Right ventricle myocardium inferior (tissue), 1 donor: ENCODE data around the gene RNASE4. TPM values are rescaled to one million over a fixed set of nuclear protein-coding genes. Genes with fewer than 3 reads are reported as not detected.
"Not testable (repeated sequence)": the region's sequence is repeated elsewhere in the genome, so short reads cannot be mapped to it uniquely, and the experiment has no call there.

Source experiments
- ATAC-seq: fragments of 200-7000 bp; cut with Tn5 transposase; one replicate; pipeline ENCODE4 v1.9.1; 2020; ENCODE audit warnings: mild to moderate bottlenecking, moderate library complexity
- DNase-seq: peaks from one replicate; pipeline ENCODE4 v3.0.0; 2021; ENCODE audit errors: missing footprints
- intact Hi-C: fragments of 100-400 bp; cut with DNase I; formaldehyde crosslinking; loops from one replicate; pipeline ENCODE4 v1.11.0; 2022
- total RNA-seq: library from RNA; stranded (reverse); fragmentation: NEBNext Ultra II Directional; extraction: Animal tissue kit (Norgen Biotek cat#: 25700); gene quantifications from one replicate; pipeline ENCODE4 v1.2.1, GENCODE V29; 2021
- donor health status: DM: no; HTN: yes; CAD: no; lungs with severe emphysema.

The RNASE4 gene
- total RNA-seq, 1 donor from 2014 or later: 11.9 TPM

DNA sequence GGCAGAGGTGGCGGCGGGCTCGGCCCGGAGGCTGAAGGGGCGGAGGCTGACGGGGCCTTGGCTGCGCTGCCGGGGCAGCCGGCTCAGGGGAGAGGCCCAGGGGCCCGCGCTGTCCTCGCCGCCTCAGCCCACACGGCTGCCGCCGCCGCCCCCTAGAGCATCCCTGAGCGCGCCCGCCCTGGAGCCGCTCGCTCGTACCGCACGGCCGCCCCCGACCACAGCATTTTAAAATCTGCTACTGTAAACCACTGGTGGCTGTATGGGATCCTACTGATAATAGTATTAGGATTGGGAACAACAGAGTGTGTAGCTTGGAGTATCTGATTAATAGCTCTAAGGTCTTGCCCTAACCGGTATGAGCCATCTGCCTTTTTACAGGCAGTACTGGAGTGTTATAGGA is 39.1 kb downstream of the RNASE4 start:
- no peak for ATAC-seq
- intact Hi-C loops: no loop called here
- DNase-seq: no peak

DNA sequence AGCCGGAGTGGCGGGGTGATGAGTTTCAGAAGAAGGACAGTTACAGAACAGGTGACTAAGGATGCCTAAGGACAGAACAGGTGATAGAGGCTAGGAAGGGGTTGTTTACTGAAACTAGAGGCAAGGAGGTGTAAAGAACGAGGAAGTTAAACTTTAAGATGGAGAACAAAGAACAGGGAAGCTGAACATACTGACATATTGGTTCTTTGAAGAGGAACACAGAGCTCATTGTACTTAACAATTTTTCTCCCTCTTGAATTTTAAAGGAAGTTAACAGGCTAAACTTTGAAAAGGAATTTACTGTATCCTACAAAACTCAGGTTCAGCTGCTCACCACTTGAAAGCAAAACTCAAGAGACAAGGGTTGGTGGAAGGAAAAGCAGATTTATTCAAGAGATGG is 41.8 kb downstream of the RNASE4 start:
- intact Hi-C loops, DNase-seq, ATAC-seq: not testable (repeated sequence)

DNA sequence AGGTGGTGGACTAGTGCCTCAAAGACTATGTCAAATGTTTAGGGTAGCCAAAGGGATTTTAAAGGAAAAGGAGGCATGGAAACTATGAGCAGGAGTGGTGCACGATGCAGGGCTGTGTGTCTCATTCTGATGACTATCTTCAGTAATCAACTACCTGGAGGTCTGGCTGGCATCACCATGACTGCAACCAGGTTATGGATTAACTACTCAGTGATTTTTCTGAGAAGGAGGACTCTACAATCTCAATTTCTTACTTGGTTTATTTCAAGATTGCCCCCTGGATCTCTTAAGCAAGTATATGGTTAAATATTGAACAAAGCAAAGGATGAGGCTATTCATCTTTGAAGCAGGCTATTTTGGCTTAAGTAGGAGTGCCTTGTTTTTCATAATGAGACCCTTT is 42.2 kb downstream of the RNASE4 start:
- DNase-seq: no peak
- no peak for ATAC-seq
- intact Hi-C loops: no loop called here

DNA sequence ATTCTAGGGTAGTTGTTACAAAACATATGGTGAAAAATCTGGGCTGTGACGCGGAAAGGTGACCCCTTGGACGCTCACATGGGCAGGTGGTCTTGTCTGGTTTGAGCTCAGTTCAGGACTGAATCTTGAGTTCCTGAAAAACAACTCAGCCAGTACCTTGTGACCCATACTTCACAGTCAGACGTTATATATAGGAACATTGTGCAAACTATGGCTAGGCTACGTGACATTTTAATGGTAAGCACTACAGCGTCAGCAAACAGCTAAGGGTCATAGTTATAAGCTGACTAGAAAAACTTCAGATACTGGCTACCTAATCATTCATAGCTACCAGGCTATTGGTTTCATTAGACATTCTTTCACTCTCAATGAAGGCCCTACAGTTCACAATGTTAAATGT is 46.5 kb downstream of the RNASE4 start:
- intact Hi-C loops: no loop called here
- DNase-seq (no peak), ATAC-seq (no peak)

DNA sequence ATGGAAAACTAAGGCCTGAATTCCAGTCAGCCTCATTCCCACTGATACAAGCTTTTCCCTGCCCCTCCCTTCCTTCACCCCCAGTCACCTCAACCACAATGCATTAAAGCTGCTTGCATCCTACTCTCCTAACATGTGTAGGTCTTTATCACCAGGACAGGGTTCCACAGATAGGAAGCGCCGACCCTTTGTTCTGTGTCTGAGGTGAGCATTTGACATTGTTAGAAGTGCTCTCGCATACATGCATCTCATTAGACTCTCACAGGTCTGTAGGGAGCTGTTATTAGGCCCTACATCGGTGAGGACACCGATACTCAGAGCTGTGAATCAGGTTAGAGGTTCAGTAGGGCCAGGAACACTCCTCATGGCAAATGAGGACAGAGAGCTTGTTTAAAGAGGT is 48.1 kb downstream of the RNASE4 start:
- DNase-seq (no peak), ATAC-seq (no peak)
- intact Hi-C loops: no loop called here

DNA sequence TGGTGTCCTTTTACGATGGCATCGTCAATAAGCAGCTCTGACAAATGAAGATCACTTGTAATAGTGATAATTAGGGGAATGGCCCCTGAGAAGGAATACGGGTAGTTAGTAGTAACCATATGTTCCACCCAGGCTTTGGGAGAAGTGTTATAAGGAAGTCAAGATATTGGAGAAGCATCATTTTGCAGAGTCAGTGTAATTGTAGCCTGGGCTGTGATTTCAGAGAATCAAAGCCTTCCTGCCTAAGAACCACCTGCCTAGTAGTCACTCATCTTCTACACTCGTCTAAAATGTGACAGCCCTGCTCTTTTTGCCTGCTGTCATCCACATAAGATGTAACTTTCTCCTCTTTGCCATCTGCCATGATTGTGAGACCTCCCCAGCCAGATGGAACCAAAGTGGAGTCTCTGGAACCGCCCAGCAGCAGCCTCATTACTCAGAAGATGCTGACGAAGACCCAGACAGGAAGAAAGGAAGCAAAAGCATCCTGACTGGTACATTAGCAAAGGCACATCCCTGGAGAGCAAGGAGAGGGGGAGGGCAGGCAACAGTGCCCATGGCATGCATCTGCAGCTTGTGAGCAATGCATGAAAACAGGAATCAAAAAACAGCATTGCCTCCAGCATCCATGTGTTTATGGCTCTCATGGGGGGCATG is 48.7 kb downstream of the RNASE4 start:
- no peak for DNase-seq
- intact Hi-C loops: no loop called here
- peak; percentile 72 for ATAC-seq

DNA sequence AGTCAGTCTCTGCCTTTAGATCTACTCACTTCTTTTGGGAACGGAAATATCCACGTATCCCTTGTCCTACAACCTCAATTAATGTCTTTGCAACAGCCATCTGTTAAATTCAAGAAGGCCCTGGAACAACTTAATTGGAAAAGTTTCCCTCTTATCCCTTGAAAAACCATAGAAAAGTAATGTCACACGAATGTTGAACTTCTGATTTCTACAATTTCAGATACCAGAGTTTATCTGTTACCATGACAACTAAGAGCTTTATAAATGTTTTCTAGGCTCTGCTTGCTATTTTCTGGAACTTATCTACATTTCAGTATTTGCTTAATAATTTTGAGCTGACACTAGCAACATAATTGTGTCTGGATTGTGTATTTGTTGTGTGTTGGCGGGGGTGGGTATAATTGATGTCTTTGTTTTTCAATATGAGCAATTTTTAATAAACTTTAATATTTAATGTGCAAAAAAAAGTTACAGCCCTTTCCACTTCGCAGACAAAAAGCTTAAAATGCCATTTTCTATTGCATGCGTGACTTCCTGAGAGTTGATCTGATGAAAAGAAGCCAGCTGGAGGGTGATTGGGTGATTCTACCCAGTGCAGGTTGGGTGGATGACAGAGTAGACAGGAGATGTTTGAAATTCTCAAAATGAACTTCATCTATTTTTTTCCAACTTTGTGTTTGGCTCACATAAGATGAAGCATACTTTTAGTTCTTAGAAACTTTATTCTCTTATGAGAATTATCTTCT is 49.5 kb downstream of the RNASE4 start:
- DNase-seq (no peak), ATAC-seq (no peak)
- intact Hi-C loops: no loop called here

DNA sequence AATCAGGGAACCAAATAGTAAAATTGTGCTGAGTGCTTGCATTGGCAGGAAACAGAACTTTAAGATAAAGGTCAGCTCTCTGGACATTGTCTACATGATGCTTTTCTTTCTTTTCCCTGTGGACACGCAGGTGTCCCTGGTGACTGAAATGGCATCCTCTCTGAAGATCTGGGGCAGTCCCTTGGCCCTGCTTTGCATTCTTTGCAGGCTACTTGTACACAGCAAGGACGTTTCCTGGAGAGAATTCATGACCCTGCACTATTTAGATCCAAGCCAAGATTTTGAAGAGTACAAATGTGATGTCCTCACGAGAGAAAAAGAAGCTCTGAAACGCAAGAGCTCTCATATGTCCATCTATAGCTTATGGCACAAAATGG is 50.1 kb downstream of the RNASE4 start:
- no peak for ATAC-seq
- no peak for DNase-seq
- intact Hi-C loops: no loop called here

DNA sequence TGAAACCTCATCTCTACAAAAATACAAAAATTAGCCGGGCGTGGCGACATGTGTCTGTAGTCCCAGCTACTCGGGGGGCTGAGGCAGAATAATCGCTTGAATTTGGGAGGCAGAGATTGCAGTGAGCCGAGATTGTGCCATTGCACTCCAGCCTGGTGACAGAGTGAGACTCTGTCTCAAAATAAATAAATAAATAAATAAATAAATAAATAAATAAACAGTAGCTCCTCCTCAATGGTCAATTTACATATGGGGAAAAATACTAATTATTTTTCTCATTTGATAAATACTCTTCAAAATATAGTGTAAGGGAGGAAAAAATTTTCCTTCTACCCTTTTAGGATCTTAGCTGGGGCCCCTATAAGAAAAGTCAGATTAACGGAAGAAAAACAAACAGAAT is 53.9 kb downstream of the RNASE4 start:
- intact Hi-C loops, ATAC-seq, DNase-seq: not testable (repeated sequence)

DNA sequence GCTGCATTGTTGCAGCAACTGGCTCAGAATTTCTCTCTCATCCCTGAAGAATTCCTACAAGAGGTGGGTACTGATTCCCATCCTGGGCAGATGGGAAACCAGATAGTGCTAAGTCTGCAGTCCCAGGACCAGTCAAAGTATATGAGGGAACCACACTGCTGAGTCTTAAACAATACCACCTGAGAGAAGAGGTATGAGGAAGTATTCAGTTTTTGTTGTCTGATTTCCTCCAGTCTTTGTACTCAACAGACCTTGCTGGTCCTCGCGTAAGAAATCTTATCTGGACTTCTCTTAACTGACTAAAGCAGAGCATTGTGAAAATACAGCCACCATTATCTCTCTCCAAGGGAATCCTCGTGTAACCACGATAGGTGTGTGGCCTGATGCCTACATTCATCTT is 57.8 kb downstream of the RNASE4 start:
- no peak for DNase-seq
- intact Hi-C loops: no loop called here
- ATAC-seq: no peak

DNA sequence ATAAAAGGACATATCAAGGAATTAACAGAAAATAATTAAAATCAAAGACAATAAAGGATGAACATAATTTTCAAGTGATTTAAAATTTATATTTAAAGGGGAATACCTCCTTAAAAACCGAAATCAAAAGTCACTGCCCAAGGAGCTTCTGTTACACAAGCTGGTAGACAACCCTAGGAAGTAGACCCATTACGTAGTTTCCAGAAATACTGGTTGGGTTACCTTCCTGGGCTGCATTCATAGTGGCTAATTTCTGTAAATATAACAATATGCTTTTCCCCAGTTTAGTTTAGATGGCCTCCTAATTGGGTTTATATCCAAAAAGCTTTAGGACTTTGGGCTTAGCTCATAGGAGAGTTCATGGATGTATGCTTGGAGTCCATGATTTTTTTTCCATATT is 59.2 kb downstream of the RNASE4 start:
- DNase-seq (no peak), ATAC-seq (no peak)
- intact Hi-C loops: no loop called here

DNA sequence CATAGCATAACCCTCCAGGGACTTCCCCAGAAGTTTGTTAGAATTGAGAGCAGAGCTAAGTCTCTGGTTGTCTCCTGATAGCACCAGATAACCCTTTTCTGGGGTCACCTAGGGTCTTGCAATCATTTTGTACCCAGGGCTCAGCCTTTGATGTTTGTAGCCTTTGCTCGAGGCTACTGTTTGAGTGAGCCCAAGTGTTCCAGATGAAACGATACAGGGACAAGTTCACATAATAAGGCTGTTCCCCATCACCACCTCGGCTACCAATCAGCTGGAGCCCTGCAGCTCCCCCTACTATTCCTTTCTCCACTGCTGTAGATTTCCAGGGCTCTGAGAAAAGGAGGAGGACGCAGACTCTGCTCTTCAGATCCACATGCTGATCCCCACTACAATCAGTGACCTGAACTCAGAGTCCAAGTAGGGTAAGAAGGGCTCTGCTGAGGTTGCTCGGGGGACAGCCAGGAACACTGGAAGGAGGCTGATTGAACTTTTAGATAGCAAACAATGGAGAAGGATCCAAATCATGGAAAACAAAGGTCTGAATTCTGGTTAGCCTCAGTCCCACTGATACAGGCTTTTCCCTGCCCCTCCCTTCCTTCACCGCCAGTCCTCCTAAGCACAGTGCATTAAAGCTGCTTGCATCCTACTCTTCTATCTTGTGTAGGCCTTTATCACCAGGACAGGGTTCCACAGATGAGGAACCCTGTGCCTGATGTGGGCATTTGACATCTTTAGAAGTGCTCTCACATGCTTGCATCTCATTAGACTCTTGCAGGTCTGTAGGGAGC is 61.4 kb downstream of the RNASE4 start, which contains the start of gene EDDM3A:
Gene EDDM3A (plus strand): TSS at position 317 of the 788 bp plus-strand sequence. CDS start 1,694 bp downstream, outside the sequence.
- intact Hi-C loops: no loop called here
- no peak for ATAC-seq
- DNase-seq: no peak

DNA sequence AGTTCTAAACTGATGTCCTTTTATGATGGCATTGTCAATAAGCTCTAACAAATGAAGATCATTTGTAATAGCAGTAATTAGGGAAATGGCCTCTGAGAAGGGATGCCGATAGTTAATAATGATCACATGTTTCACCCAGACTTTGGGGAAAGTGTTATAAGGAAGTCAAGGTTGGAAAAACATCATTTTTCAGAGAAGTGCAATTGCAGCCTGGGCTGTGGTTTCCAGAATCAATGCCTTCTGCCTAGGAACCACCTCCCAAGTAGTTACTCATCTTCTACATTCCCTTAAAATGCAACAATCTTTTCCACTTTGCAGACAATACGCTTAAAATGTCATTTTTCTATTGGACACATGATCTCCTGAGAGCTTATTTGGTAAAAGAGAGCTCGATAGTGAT is 62.2 kb downstream of the RNASE4 start:
- DNase-seq (no peak), ATAC-seq (no peak)
- intact Hi-C loops: no loop called here

DNA sequence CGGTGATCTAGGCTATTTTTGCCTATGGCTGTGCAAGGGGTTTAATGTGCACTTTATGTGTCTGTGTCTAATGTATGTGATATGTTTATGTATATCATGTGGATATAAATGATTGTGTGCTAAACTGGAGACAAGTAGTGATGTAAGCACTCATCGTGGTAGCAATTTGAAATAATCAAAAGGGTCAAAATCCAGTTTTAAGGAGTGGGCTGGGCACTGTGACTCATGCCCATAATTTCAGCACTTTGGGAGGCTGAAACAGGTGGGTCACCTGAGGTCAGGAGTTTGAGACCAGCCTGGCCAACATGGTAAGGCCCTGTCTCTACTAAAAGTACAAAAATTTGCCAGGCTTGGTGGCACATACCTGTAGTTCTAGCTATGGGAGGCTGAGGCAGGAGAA is 64.1 kb downstream of the RNASE4 start:
- intact Hi-C loops: no loop called here
- ATAC-seq: no peak

DNA sequence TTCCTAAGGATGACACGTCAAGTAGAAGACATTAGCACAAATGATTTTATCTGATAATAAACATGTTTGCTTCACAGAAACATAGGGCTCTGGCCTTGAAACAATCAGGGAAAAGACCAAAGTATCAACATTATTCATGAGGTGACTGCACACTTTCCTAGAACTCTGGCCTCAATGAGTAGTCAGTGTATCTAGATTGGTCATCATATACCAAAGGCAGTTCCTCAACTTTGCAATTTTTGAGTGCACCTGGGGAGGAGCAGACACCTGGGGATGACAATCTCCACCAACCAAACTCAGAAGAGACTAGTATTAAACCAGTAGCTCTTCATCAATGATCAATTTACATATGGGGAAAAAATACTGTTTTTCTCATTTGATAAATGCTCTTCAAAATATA is 65.8 kb downstream of the RNASE4 start:
- intact Hi-C loops: no loop called here
- no peak for DNase-seq
- no peak for ATAC-seq

More for the DNA sequence above, 64.1 kb downstream of the RNASE4 start:
- no peak for DNase-seq

Other genes starting within 250 kb of the RNASE4 start
- 0.62 TPM for gene KLHL33, start 248.4 kb upstream of the RNASE4 start, total RNA-seq
- 18.8 TPM for gene OSGEP, start 229.7 kb upstream of the RNASE4 start, total RNA-seq
- 67.2 TPM for gene APEX1, start 229.3 kb upstream of the RNASE4 start, total RNA-seq
- gene PIP4P1, start 223.1 kb upstream of the RNASE4 start, total RNA-seq: 17.2 TPM
- gene PNP, start 215.2 kb upstream of the RNASE4 start, total RNA-seq: 7.6 TPM
- gene RNASE10, start 179.0 kb upstream of the RNASE4 start, total RNA-seq: 0.27 TPM
- gene RNASE9, start 123.5 kb upstream of the RNASE4 start, total RNA-seq: not detected
- not detected for gene RNASE11, start 96.6 kb upstream of the RNASE4 start, total RNA-seq
- gene RNASE12, start 93.2 kb upstream of the RNASE4 start, total RNA-seq: not detected
- gene OR6S1, start 42.9 kb upstream of the RNASE4 start, total RNA-seq: not detected
- 4.5 TPM for gene ANG, start 4.2 kb downstream of the RNASE4 start, total RNA-seq
- gene EDDM3A, start 61.3 kb downstream of the RNASE4 start, total RNA-seq: not detected
- not detected for gene EDDM3B, start 83.8 kb downstream of the RNASE4 start, total RNA-seq
- gene RNASE6, start 96.7 kb downstream of the RNASE4 start, total RNA-seq: 8.3 TPM
- gene RNASE1, start 118.3 kb downstream of the RNASE4 start, total RNA-seq: 373 TPM
- gene RNASE3, start 206.8 kb downstream of the RNASE4 start, total RNA-seq: not detected